AG04449 (cell line): ENCODE results near the gene KIF19.

ENCODE experiments used
- CTCF ChIA-PET: fragments of 350-600 bp; formaldehyde crosslinking; extraction: SDS; loops from one replicate; lab custom pipeline; 2021; ENCODE audit warnings: antibody characterized with exemption; lab: Yijun Ruan, JAX
- POLR2A ChIA-PET: fragments of 400-600, 350-600 bp; formaldehyde crosslinking; extraction: SDS; loops from one replicate; lab custom pipeline; 2020; ENCODE audit warnings: antibody characterized with exemption, inconsistent platforms; lab: Yijun Ruan, JAX
- DNase-seq: peaks from one replicate; pipeline ENCODE4 v3.0.0-alpha.2; 2010; ENCODE audit warnings: low read depth, low spot score
- H3K4me3 ChIP-seq: 2 replicates; pipeline ENCODE4 v1.5.1; 2011; ENCODE audit warnings: low read depth, mild to moderate bottlenecking, control low read depth, low read length
- CTCF ChIP-seq: IDR thresholded peaks from one replicate; pipeline ENCODE4 v1.5.1; 2011; ENCODE audit warnings: mild to moderate bottlenecking, moderate library complexity, low read length, control low read depth, inconsistent platforms; ENCODE audit not compliant: insufficient read depth; ENCODE audit errors: missing control alignments

The KIF19 gene

DNA sequence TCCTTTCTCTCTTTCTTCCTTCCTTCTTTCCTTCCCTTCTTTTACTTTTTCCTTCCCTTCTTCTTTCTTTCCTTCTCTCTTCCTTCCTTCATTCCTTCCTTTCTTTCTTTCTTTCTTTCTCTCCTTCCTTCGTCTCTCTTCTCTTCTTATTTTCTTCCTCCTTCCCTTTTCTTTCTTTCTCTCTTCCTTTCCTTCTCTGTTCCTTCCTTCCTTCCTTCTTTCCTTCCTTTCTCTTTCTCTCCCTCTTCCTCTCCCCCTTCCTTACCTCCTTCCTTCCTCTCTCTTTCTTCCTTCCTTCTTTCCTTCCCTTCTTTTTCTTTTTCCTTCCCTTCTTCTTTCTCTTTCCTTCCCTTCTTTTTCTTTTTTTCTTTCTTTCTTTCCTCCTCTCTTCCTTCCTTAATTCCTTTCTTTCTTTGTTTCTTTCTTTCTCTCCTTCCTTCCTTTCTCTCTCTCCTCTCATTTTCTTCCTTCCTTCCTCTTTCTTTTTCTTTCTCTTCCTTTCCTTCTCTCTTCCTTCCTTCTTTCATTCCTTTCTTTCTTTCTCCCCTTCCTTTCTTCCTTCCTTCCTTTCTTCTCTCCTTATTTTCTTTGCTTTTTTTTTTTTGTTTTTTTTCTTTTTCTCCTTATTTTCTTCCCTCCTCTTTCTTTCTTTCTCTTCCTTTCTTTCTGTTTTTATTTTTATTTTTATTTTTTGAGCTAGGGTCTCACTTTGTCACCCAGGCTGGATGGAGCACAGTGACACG, 64.1 kb downstream of the KIF19 start:
- ChIA-PET POLR2A (no interaction called here), CTCF (interaction anchor here (1.3 to 1.9 kb wide), 2 partner anchors 22 to 67 kb away, joined by 4 to 5 read pairs; partner anchors contain the start of gene GPR142)
- TF ChIP-seq CTCF: no peak
- H3K4me3 ChIP-seq: no peak overlapping the region
- no peak for DNase-seq

- no peak overlapping the region for H3K4me3 ChIP-seq
- ChIA-PET CTCF (interaction anchor here (1.0 to 1.6 kb wide), 2 partner anchors 12 to 23 kb away, joined by 4 to 7 read pairs; partner anchors contain the start of gene GPR142), POLR2A (no interaction called here)
- DNase-seq: no peak
- TF ChIP-seq CTCF: no peak
Observed at GRCh38 chr17:74390680-74391653, 64.9 kb downstream of the KIF19 start.

- H3K4me3 ChIP-seq: no peak overlapping the region
- POLR2A ChIA-PET: no interaction called here
- DNase-seq: no peak
- no peak for TF ChIP-seq CTCF
- CTCF ChIA-PET: interaction anchor here (1.0 to 1.6 kb wide), 2 partner anchors 12 to 24 kb away, joined by 4 to 7 read pairs; partner anchors contain the start of gene GPR142
Observed at GRCh38 chr17:74391771-74392170, 65.7 kb downstream of the KIF19 start.

DNA sequence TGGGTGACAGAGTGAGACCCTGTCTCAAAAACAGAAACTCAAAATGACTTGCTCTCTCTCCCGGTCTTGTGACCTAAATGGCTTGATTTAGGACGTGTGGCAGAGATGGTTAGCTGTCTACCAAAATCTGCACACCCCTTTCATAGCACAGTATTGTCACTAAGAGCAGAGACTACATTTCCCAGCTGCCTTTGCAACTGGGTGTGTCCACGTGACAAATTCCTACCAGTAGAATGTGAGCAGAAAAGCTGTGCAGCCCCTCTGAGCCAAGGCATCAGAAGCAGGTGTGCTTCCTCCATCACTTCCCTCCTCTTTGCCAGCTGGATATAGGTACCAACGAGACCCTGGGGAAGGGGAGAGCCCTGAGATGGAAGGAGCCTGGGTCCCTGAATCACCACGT, 66.8 kb downstream of the KIF19 start:
- ChIA-PET CTCF (interaction anchor here (1.7 kb wide), 1 partner anchor 12 kb away, joined by 3 read pairs; no protein-coding TSS in a partner anchor), POLR2A (no interaction called here)
- DNase-seq: no peak
- TF ChIP-seq CTCF: no peak
- H3K4me3 ChIP-seq: no peak overlapping the region

GRCh38 chr17:74393346-74393942, 67.4 kb downstream of the KIF19 start:
- no peak for TF ChIP-seq CTCF
- no peak for DNase-seq
- CTCF ChIA-PET: interaction anchor here (1.4 to 1.7 kb wide), 2 partner anchors 12 to 25 kb away, joined by 3 to 5 read pairs; partner anchors contain the start of gene GPR142
- no peak overlapping the region for H3K4me3 ChIP-seq
- POLR2A ChIA-PET: no interaction called here
